Endothelial cell of umbilical vein (primary cell): ENCODE results near the gene CYBC1.

Experiments used
- EZH2 ChIP-seq: IDR thresholded peaks from 2 replicates; pipeline ENCODE4 v1.6.1; 2012; ENCODE audit warnings: borderline replicate concordance, low read depth, mild to moderate bottlenecking, moderate library complexity, low read length, inconsistent platforms; ENCODE audit not compliant: severe bottlenecking
- FOS ChIP-seq: IDR thresholded peaks from 2 replicates; pipeline ENCODE4 v1.6.1; 2011; ENCODE audit warnings: mild to moderate bottlenecking, low read length, moderate library complexity, borderline replicate concordance; ENCODE audit not compliant: insufficient read depth
- GATA2 ChIP-seq: IDR thresholded peaks from 2 replicates; pipeline ENCODE4 v1.7.0; 2011; ENCODE audit warnings: low read depth, mild to moderate bottlenecking, moderate library complexity, mixed read lengths, low read length; ENCODE audit not compliant: insufficient read length, insufficient read depth
- JUN ChIP-seq: IDR thresholded peaks from 2 replicates; pipeline ENCODE4 v1.6.1; 2011; ENCODE audit warnings: borderline replicate concordance, low read depth; ENCODE audit not compliant: insufficient read length, insufficient read depth
- MAX ChIP-seq: IDR thresholded peaks from 2 replicates; pipeline ENCODE4 v1.6.1; 2011; ENCODE audit not compliant: insufficient read depth, insufficient read length
- MYC ChIP-seq: IDR thresholded peaks from one replicate; pipeline ENCODE4 v1.6.1; 2011; ENCODE audit warnings: mild to moderate bottlenecking, low read depth, low read length
- POLR2A ChIP-seq: IDR thresholded peaks from 2 replicates; pipeline ENCODE4 v1.6.1; 2012; ENCODE audit warnings: low read depth, mild to moderate bottlenecking, control low read depth, low read length
- POLR2AphosphoS5 ChIP-seq: IDR thresholded peaks from 2 replicates; pipeline ENCODE4 v1.6.1; 2012; ENCODE audit warnings: low read depth, mild to moderate bottlenecking, control low read depth, low read length, moderate library complexity; ENCODE audit not compliant: insufficient read depth
- TF ChIP-seq, protein P1 (sequence below), 2 donors: IDR thresholded peaks; 1 replicate in 1 of 2; 2 replicates in 1 of 2; pipeline ENCODE4 v1.5.1; 2011; ENCODE audit warnings: low read length in 2 of 2, mild to moderate bottlenecking in 2 of 2, moderate library complexity in 2 of 2, control low read depth in 1 of 2, inconsistent platforms in 1 of 2, low read depth in 1 of 2; ENCODE audit not compliant: insufficient read depth in 1 of 2; ENCODE audit errors: extremely low read depth in 1 of 2

GRCh38 chr17:82487910-82488309 is 37.4 kb upstream of the CYBC1 start:
- no peak for TF ChIP-seq MAX
- TF ChIP-seq, protein P1, sequence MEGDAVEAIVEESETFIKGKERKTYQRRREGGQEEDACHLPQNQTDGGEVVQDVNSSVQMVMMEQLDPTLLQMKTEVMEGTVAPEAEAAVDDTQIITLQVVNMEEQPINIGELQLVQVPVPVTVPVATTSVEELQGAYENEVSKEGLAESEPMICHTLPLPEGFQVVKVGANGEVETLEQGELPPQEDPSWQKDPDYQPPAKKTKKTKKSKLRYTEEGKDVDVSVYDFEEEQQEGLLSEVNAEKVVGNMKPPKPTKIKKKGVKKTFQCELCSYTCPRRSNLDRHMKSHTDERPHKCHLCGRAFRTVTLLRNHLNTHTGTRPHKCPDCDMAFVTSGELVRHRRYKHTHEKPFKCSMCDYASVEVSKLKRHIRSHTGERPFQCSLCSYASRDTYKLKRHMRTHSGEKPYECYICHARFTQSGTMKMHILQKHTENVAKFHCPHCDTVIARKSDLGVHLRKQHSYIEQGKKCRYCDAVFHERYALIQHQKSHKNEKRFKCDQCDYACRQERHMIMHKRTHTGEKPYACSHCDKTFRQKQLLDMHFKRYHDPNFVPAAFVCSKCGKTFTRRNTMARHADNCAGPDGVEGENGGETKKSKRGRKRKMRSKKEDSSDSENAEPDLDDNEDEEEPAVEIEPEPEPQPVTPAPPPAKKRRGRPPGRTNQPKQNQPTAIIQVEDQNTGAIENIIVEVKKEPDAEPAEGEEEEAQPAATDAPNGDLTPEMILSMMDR (IDR thresholded peaks at IDR 0.05; ENCODE audit: extremely low read depth in 1 of 2, insufficient read depth in 1 of 2, low read depth in 1 of 2, low read length in 2 of 2): no peak
- no peak for TF ChIP-seq POLR2A
- no peak for TF ChIP-seq EZH2
- TF ChIP-seq POLR2AphosphoS5: no peak
- TF ChIP-seq MYC: no peak
- TF ChIP-seq JUN: no peak
- TF ChIP-seq FOS: no peak
- no peak for TF ChIP-seq GATA2
